Panc1 (cell line): Measurements from ENCODE around the gene SALL4.

Experiments
- CTCF ChIP-seq: fragments of 450-650 bp; IDR thresholded peaks from 2 replicates; pipeline ENCODE4 v1.5.1; 2017; ENCODE audit warnings: mild to moderate bottlenecking
- POLR2AphosphoS5 ChIP-seq: IDR thresholded peaks from 2 replicates; pipeline ENCODE4 v1.6.1; 2012; ENCODE audit warnings: mild to moderate bottlenecking, low read depth, low read length, moderate library complexity
- SIN3A ChIP-seq: IDR thresholded peaks from 2 replicates; pipeline ENCODE4 v1.6.1; 2012; ENCODE audit warnings: low read depth, mild to moderate bottlenecking, low read length, moderate library complexity, borderline replicate concordance; ENCODE audit not compliant: insufficient read depth
- TCF7L2 ChIP-seq: IDR thresholded peaks from 2 replicates; pipeline ENCODE4 v1.6.1; 2011; ENCODE audit warnings: mild to moderate bottlenecking, low read depth, low read length, inconsistent platforms
- TF ChIP-seq, protein P1 (sequence below), 2 experiments: IDR thresholded peaks; 2 replicates each; pipeline ENCODE4 v1.6.1; 2011 to 2012; ENCODE audit warnings: low read depth in 2 of 2, control low read depth in 1 of 2, low read length in 1 of 2, mild to moderate bottlenecking in 1 of 2, moderate library complexity in 1 of 2; ENCODE audit not compliant: insufficient read depth in 1 of 2

- TF ChIP-seq CTCF (no peak), TCF7L2 (no peak), POLR2AphosphoS5 (no peak), SIN3A (no peak)
- TF ChIP-seq, protein P1, sequence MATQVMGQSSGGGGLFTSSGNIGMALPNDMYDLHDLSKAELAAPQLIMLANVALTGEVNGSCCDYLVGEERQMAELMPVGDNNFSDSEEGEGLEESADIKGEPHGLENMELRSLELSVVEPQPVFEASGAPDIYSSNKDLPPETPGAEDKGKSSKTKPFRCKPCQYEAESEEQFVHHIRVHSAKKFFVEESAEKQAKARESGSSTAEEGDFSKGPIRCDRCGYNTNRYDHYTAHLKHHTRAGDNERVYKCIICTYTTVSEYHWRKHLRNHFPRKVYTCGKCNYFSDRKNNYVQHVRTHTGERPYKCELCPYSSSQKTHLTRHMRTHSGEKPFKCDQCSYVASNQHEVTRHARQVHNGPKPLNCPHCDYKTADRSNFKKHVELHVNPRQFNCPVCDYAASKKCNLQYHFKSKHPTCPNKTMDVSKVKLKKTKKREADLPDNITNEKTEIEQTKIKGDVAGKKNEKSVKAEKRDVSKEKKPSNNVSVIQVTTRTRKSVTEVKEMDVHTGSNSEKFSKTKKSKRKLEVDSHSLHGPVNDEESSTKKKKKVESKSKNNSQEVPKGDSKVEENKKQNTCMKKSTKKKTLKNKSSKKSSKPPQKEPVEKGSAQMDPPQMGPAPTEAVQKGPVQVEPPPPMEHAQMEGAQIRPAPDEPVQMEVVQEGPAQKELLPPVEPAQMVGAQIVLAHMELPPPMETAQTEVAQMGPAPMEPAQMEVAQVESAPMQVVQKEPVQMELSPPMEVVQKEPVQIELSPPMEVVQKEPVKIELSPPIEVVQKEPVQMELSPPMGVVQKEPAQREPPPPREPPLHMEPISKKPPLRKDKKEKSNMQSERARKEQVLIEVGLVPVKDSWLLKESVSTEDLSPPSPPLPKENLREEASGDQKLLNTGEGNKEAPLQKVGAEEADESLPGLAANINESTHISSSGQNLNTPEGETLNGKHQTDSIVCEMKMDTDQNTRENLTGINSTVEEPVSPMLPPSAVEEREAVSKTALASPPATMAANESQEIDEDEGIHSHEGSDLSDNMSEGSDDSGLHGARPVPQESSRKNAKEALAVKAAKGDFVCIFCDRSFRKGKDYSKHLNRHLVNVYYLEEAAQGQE (IDR thresholded peaks at IDR 0.05; ENCODE audit: insufficient read depth in 1 of 2, low read depth in 2 of 2, low read length in 1 of 2), result no peak
These were observed 9.4 kb downstream of the SALL4 start for GRCh38 chr20:51792960-51793359.
